ENCODE measurements around the gene MTCL1.

The MTCL1 gene

GRCh38 chr18:8767340-8767739, 62.0 kb downstream of the MTCL1 start:
- no peaks in the 10 kb centered on the region; the same call in 1 of the 2 replicates for H4K20me1 ChIP-seq (ENCODE audit: insufficient read depth, low read length)
- no peak overlapping the region for H3K9ac ChIP-seq (ENCODE audit: low read depth, low read length)
- no peak overlapping the region for H3K4me3 ChIP-seq (ENCODE audit: low read depth in 1 of 2, low read length in 2 of 2)
- H3K4me1 ChIP-seq (ENCODE audit: insufficient read depth, low read length) = no peaks in the 10 kb centered on the region
- TF ChIP-seq EZH2 (IDR thresholded peaks at IDR 0.05; ENCODE audit: borderline replicate concordance, low read depth, low read length, severe bottlenecking) = no peak
- H3K36me3 ChIP-seq (ENCODE audit: insufficient read depth, low read length) = peaks cover 5% of the 10 kb centered on the region; the same call in 1 of the 2 replicates
- H3K79me2 ChIP-seq (ENCODE audit: insufficient read depth, low read length) = no peaks in the 10 kb centered on the region
- no peak overlapping the region for H2AFZ ChIP-seq (ENCODE audit: low read depth, low read length)
- H3K4me2 ChIP-seq (ENCODE audit: insufficient read depth, low read length) = no peak overlapping the region
- DNase-seq (no peak), ATAC-seq (ENCODE audit: insufficient read depth, low read depth) (no peak)
- peaks cover 4% of the 10 kb centered on the region for H3K9me3 ChIP-seq (ENCODE audit: insufficient read depth, low read length, severe bottlenecking)
- H3K27me3 ChIP-seq (ENCODE audit: insufficient read depth, low read length, poor library complexity) = no peaks in the 10 kb centered on the region
- no peak overlapping the region for H3K27ac ChIP-seq (ENCODE audit: low read length)

DNA sequence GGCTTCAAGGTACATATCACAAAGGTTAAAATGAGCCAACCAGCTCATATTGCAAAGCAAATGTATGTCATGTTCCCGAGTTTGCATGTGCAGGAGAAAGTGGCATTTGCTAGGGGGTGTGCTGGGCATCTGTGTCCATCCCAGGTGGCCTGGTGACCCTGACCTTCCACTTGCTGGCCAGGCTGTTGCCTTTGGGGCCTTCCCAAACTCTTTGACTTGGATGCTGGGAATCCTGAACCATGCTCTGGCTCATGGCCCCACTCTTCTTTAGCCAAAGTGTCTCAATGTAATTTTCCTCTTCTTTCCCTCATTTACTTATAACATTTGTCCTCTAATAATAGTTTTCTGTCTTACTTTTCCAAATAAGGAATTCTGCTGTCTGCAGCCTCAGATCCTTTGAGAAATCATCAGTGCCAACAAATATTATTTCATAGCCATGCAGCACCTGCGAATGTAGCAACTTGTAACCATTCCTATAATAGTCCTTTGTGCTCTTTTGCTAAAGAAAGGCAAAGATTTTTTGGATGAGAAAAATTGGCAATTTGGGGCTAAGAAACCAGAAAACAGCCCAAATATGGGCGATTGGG, 64.2 kb downstream of the MTCL1 start:
- no peak overlapping the region for H3K4me2 ChIP-seq (ENCODE audit: insufficient read depth, low read length)
- no peaks in the 10 kb centered on the region for H3K9me3 ChIP-seq (ENCODE audit: insufficient read depth, low read length, severe bottlenecking)
- TF ChIP-seq EZH2 (IDR thresholded peaks at IDR 0.05; ENCODE audit: borderline replicate concordance, low read depth, low read length, severe bottlenecking) = no peak
- TF ChIP-seq, protein P1, sequence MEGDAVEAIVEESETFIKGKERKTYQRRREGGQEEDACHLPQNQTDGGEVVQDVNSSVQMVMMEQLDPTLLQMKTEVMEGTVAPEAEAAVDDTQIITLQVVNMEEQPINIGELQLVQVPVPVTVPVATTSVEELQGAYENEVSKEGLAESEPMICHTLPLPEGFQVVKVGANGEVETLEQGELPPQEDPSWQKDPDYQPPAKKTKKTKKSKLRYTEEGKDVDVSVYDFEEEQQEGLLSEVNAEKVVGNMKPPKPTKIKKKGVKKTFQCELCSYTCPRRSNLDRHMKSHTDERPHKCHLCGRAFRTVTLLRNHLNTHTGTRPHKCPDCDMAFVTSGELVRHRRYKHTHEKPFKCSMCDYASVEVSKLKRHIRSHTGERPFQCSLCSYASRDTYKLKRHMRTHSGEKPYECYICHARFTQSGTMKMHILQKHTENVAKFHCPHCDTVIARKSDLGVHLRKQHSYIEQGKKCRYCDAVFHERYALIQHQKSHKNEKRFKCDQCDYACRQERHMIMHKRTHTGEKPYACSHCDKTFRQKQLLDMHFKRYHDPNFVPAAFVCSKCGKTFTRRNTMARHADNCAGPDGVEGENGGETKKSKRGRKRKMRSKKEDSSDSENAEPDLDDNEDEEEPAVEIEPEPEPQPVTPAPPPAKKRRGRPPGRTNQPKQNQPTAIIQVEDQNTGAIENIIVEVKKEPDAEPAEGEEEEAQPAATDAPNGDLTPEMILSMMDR (IDR thresholded peaks at IDR 0.05; ENCODE audit: borderline replicate concordance, extremely low read depth, low read length, poor library complexity, severe bottlenecking) = no peak
- no peak for DNase-seq
- ATAC-seq (ENCODE audit: insufficient read depth, low read depth) = no peak
- H3K4me1 ChIP-seq (ENCODE audit: insufficient read depth, low read length) = no peaks in the 10 kb centered on the region
- no peak overlapping the region for H3K4me3 ChIP-seq (ENCODE audit: low read depth in 1 of 2, low read length in 2 of 2)
- no peaks in the 10 kb centered on the region for H3K27me3 ChIP-seq (ENCODE audit: insufficient read depth, low read length, poor library complexity)
- no peak overlapping the region for H3K9ac ChIP-seq (ENCODE audit: low read depth, low read length)
- no peaks in the 10 kb centered on the region; the same call in 1 of the 2 replicates for H4K20me1 ChIP-seq (ENCODE audit: insufficient read depth, low read length)
- H3K36me3 ChIP-seq (ENCODE audit: insufficient read depth, low read length) = no peaks in the 10 kb centered on the region
- H3K79me2 ChIP-seq (ENCODE audit: insufficient read depth, low read length) = no peaks in the 10 kb centered on the region
- no peak overlapping the region for H2AFZ ChIP-seq (ENCODE audit: low read depth, low read length)
- H3K27ac ChIP-seq (ENCODE audit: low read length) = no peak overlapping the region

DNA sequence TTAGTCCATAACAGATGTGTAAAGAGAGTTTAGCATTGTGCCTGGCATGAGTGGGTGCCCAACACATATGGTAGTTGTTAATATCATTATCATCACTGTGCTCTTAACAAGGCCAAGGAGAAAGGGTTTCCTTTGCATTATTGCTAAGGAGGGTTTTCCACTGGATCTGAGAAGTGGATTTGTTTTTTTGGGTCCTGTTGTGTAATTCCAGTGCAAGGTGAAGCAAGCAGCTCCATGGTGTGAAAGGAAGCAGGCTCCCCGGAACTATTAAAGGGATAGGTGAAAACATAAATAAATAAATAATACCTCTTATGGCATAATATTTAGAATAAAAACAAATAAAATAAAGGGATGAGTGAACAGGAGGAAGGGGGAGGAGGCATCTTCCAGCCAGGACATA, 65.3 kb downstream of the MTCL1 start:
- no peak overlapping the region for H3K9ac ChIP-seq (ENCODE audit: low read depth, low read length)
- no peaks in the 10 kb centered on the region for H3K36me3 ChIP-seq (ENCODE audit: insufficient read depth, low read length)
- no peak for DNase-seq
- no peak overlapping the region for H3K4me2 ChIP-seq (ENCODE audit: insufficient read depth, low read length)
- no peak overlapping the region for H3K4me3 ChIP-seq (ENCODE audit: low read depth in 1 of 2, low read length in 2 of 2)
- no peaks in the 10 kb centered on the region for H3K79me2 ChIP-seq (ENCODE audit: insufficient read depth, low read length)
- no peak for ATAC-seq (ENCODE audit: insufficient read depth, low read depth)
- TF ChIP-seq EZH2 (IDR thresholded peaks at IDR 0.05; ENCODE audit: borderline replicate concordance, low read depth, low read length, severe bottlenecking) = no peak
- TF ChIP-seq, protein P1 (IDR thresholded peaks at IDR 0.05; ENCODE audit: borderline replicate concordance, extremely low read depth, low read length, poor library complexity, severe bottlenecking) = no peak
- H4K20me1 ChIP-seq (ENCODE audit: insufficient read depth, low read length) = no peaks in the 10 kb centered on the region; the same call in 1 of the 2 replicates
- no peak overlapping the region for H3K27ac ChIP-seq (ENCODE audit: low read length)
- H3K9me3 ChIP-seq (ENCODE audit: insufficient read depth, low read length, severe bottlenecking) = no peaks in the 10 kb centered on the region
- H3K27me3 ChIP-seq (ENCODE audit: insufficient read depth, low read length, poor library complexity) = no peaks in the 10 kb centered on the region
- H2AFZ ChIP-seq (ENCODE audit: low read depth, low read length) = no peak overlapping the region
- no peaks in the 10 kb centered on the region for H3K4me1 ChIP-seq (ENCODE audit: insufficient read depth, low read length)

- no peak overlapping the region for H3K4me2 ChIP-seq (ENCODE audit: insufficient read depth, low read length)
- H3K27me3 ChIP-seq (ENCODE audit: insufficient read depth, low read length, poor library complexity) = no peaks in the 10 kb centered on the region
- no peaks in the 10 kb centered on the region; the same call in 1 of the 2 replicates for H4K20me1 ChIP-seq (ENCODE audit: insufficient read depth, low read length)
- no peaks in the 10 kb centered on the region for H3K79me2 ChIP-seq (ENCODE audit: insufficient read depth, low read length)
- no peak for ATAC-seq (ENCODE audit: insufficient read depth, low read depth)
- H3K36me3 ChIP-seq (ENCODE audit: insufficient read depth, low read length) = no peaks in the 10 kb centered on the region
- no peak overlapping the region for H2AFZ ChIP-seq (ENCODE audit: low read depth, low read length)
- H3K4me3 ChIP-seq (ENCODE audit: low read depth in 1 of 2, low read length in 2 of 2) = no peak overlapping the region
- TF ChIP-seq, protein P1 (IDR thresholded peaks at IDR 0.05; ENCODE audit: borderline replicate concordance, extremely low read depth, low read length, poor library complexity, severe bottlenecking) = no peak
- TF ChIP-seq EZH2 (IDR thresholded peaks at IDR 0.05; ENCODE audit: borderline replicate concordance, low read depth, low read length, severe bottlenecking) = no peak
- H3K9ac ChIP-seq (ENCODE audit: low read depth, low read length) = no peak overlapping the region
- no peaks in the 10 kb centered on the region for H3K4me1 ChIP-seq (ENCODE audit: insufficient read depth, low read length)
- no peaks in the 10 kb centered on the region for H3K9me3 ChIP-seq (ENCODE audit: insufficient read depth, low read length, severe bottlenecking)
- no peak overlapping the region for H3K27ac ChIP-seq (ENCODE audit: low read length)
- DNase-seq = no peak
Observed at GRCh38 chr18:8771930-8772329, 66.6 kb downstream of the MTCL1 start.
